Mucosa of rectum (tissue), 2 donors: ENCODE measurements around the gene WEE2.

Experiments used
- H3K27ac ChIP-seq, 2 donors: one replicate each; pipeline ENCODE4 v1.7.0; 2013; ENCODE audit warnings: inconsistent platforms in 2 of 2, low read depth in 2 of 2, low read length in 2 of 2
- H3K27me3 ChIP-seq, 2 donors: one replicate each; pipeline ENCODE4 v1.7.0; 2013; ENCODE audit warnings: low read length in 2 of 2; ENCODE audit not compliant: control insufficient read depth in 2 of 2, insufficient read depth in 2 of 2
- H3K36me3 ChIP-seq, 2 donors: one replicate each; pipeline ENCODE4 v1.7.0; 2013; ENCODE audit warnings: low read length in 2 of 2; ENCODE audit not compliant: control insufficient read depth in 2 of 2, insufficient read depth in 2 of 2
- H3K4me1 ChIP-seq, 2 donors: one replicate each; pipeline ENCODE4 v1.7.0; 2013; ENCODE audit warnings: low read length in 2 of 2, mild to moderate bottlenecking in 1 of 2; ENCODE audit not compliant: control insufficient read depth in 2 of 2, insufficient read depth in 2 of 2
- H3K4me3 ChIP-seq, 2 donors: one replicate each; pipeline ENCODE4 v1.7.0; 2013; ENCODE audit warnings: low read length in 2 of 2
- H3K9ac ChIP-seq, 2 donors: one replicate each; pipeline ENCODE4 v1.7.0; 2013; ENCODE audit warnings: low read length in 2 of 2, low read depth in 1 of 2, mild to moderate bottlenecking in 1 of 2
- H3K9me3 ChIP-seq, 2 donors: one replicate each; pipeline ENCODE4 v1.7.0; 2013; ENCODE audit warnings: low read length in 2 of 2; ENCODE audit not compliant: control insufficient read depth in 2 of 2
- donor health status: healthy.
- donor health status: Normal muscosa, but diverticular disease.

The WEE2 gene

DNA sequence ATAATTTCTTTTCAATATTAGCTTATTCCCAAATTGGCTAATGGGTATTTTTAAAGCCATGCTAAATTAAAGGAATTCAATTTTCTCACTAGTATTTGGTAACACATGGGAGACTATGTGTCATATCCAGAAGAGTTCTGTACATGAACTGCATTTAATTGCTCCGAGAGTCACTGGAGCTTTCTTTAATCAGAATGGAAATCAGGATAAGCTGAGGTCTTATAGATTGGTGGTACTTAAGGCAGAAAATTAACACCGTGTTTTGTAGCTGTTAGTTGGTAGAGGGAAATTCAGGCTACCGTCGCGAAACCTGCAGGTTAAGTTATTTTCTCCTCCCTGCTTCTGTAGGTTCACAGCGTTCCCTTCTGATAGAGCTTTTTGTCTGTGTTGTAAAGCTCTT, at the start of gene WEE2:
WEE2 (plus strand) TSS at position 3 of the 400 bp plus-strand sequence. CDS start 406 bp downstream, outside the sequence.
- Histone ChIP-seq H3K4me1 (peaks cover 11 to 15% of the 10 kb centered on the region in 2 donors), H3K27ac (no peak within 1 kb of the TSS), H3K9ac (no peak within 1 kb of the TSS), H3K36me3 (no peaks in the 10 kb centered on the region), H3K27me3 (no peaks in the 10 kb centered on the region), H3K9me3 (no peaks in the 10 kb centered on the region), H3K4me3 (no peak within 1 kb of the TSS)

DNA sequence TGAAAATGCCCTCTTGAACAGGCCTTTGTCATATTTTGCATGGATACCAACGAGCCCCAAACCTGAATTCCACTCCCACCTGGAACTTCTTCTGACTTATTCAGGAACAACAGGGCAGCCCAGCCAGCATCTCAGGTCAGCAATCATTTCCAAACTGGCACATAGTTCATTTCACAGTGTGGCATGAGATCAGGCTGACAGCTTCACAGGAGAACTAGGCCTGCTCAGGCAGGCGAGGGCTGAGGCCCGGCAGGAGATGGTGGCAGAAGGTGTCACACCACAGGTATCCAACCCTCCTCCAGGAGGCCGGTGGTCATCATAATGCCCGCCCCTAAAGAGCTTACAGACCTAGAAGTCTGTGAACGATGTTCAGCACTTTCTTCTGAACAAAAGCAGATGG, 48.7 kb upstream of the WEE2 start:
- no peaks in the 10 kb centered on the region for H3K27me3 ChIP-seq
- H3K4me1 ChIP-seq: peaks cover 10 to 23% of the 10 kb centered on the region in 2 donors
- H3K27ac ChIP-seq: no peak overlapping the region
- H3K9ac ChIP-seq: no peak overlapping the region
- H3K4me3 ChIP-seq: no peak overlapping the region
- peaks cover 12 to 31% of the 10 kb centered on the region in 2 donors for H3K36me3 ChIP-seq
- no peaks in the 10 kb centered on the region for H3K9me3 ChIP-seq

DNA sequence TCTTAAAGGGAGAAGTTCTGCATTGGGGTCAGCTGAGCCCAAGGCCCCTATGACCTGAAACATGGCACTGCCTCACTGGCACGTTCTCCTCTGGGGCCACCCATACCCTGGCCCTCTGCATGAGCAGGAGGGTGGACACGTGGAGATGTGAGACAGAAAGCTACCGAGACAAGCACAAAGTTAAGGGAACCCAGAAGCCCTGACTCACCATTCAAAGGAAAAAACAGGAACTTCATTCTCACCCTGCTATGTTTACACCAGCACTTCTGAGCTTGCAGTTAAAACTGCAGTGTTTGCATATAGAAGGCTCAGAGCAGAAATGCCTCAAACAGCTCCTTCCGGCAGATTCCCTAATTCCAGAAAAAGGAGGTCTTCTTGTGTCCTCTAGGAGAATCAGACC, 47.9 kb upstream of the WEE2 start:
- H3K9ac ChIP-seq: no peak overlapping the region
- H3K27me3 ChIP-seq: no peaks in the 10 kb centered on the region
- no peak overlapping the region for H3K4me3 ChIP-seq
- H3K27ac ChIP-seq: no peak overlapping the region
- H3K9me3 ChIP-seq: no peaks in the 10 kb centered on the region
- H3K36me3 ChIP-seq: peaks cover 16 to 34% of the 10 kb centered on the region in 2 donors
- peaks cover 17 to 25% of the 10 kb centered on the region in 2 donors for H3K4me1 ChIP-seq

DNA sequence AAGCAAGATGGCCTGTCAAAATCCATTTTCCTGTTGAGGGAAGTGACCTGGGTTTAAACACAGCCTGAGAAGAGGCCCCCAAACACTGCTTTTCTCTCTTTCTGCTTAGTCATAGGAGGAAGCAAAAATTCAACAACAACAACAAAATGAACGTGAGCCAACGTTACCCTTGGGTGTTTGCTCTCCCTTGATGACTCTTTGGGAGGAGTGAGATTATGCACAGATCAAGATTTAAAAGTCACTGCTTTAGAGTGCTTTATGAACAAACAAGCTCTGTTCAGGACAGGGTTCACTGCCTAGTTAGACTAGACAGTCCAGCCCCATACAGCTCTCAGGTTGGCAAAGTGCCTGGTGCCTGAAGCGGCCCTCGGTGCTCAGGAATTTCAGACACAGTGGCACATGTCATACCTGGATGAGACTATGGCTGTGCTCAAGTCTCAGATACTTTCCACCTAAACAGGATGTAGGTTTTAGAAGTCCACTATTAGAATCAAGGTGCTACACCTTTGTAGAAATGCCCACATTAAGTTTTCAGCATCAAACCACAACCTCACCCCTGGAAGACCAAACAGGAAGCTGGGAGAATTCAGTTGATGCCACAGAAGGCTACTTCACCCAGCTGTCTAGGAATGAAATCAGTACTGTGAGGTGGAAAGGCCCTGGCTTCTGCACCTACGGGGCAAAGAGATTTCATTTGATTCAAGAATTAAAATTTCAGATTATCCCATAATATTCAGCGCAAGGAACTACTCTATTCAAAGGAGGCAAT, 44.9 kb upstream of the WEE2 start:
- Histone ChIP-seq H3K36me3 (peaks cover 15 to 38% of the 10 kb centered on the region in 2 donors), H3K27me3 (no peaks in the 10 kb centered on the region), H3K4me3 (peak overlapping the region in 1 of 2 donors; percentile 31), H3K9ac (no peak overlapping the region), H3K9me3 (no peaks in the 10 kb centered on the region), H3K4me1 (peaks cover 17 to 25% of the 10 kb centered on the region in 2 donors), H3K27ac (peak overlapping the region; percentile 66 to 69)

DNA sequence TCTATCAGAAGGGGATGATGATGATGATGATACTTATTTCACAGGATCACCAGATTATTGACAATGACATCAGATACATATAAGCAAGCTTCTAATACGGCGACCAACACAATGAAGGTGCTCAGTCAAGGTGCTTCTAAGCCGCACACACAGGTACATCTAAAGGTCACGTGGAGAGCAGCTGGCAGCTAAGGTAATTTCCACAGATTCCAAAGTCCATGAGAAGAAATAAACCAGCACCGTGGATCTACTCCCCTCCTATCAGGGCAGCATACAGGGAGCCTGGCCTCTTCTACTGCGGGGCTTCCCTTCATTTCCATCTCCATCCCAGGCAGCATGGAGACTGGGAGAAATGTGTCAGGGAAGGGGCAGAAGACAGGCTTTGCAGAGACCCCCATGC, 43.7 kb upstream of the WEE2 start:
- H3K27me3 ChIP-seq: no peaks in the 10 kb centered on the region
- H3K36me3 ChIP-seq: peaks cover 10 to 32% of the 10 kb centered on the region in 2 donors
- H3K9ac ChIP-seq: no peak overlapping the region
- H3K9me3 ChIP-seq: no peaks in the 10 kb centered on the region
- H3K4me3 ChIP-seq: peak overlapping the region in 1 of 2 donors; percentile 31
- H3K27ac ChIP-seq: peak overlapping the region; percentile 66 to 69
- H3K4me1 ChIP-seq: peaks cover 17 to 25% of the 10 kb centered on the region in 2 donors

DNA sequence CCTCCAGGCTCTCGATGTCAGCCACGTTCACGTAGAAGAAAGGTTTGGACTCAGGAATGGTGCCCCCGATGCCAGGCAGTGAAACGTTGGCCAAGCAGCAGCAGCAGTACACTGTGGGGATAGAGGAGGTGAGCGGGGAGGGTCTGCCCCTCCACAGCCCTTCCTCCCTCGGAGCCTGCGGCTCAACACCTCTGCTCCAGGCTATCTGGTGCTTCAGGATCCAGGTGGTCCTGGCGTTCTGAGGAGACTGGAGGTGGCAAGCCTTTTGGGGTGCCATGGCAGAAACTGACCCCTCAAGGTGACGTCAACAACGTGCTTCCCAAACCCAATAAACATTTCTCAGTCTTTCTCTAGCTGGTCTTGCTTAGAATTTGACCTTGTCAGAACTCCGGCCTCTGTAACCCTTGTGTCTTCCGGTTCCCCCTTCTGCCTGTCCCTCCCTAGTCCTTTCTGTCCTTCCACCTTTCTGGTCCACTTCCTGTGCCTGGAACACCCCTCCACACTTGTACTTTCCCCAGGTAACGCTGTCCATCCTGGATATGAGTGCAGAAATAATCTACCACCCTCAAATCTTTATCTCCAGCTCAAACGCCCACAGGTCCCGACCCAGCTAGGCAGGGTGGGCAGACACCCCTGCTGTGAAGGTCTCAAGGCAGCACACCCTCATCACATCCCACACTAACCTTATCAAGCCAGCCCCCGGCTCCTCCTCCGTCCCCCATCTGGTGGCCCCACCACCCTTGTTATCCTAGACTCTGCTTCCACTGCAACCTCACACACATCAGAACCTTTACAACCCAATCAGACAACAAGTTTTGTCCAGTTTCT, 42.7 kb upstream of the WEE2 start:
- Histone ChIP-seq H3K27me3 (no peaks in the 10 kb centered on the region), H3K4me3 (no peak overlapping the region), H3K36me3 (peaks cover 10 to 28% of the 10 kb centered on the region in 2 donors), H3K4me1 (peaks cover 17 to 25% of the 10 kb centered on the region in 2 donors), H3K9me3 (no peaks in the 10 kb centered on the region), H3K27ac (peak overlapping the region in 1 of 2 donors; percentile 23), H3K9ac (no peak overlapping the region)

DNA sequence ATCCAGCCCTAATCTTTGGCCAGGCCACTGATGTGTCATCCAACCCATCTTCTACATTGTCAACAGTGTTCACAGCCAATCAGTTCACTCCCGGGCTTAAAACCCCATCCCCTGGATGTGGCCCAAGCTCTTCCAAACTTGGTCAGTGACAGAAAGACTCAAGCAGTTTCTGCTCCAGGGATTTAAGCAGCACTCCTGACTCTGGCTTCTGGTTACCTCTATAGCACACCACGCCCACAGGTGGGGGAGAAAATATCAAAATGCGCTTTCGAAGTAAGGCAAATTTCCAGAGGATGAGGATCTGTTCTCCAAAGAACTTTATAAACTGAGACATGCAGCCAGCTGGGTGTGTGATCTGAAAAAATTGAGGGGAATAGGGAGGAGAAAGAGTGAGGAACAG, 42.1 kb upstream of the WEE2 start:
- Histone ChIP-seq H3K9ac (no peak overlapping the region), H3K9me3 (no peaks in the 10 kb centered on the region), H3K27me3 (no peaks in the 10 kb centered on the region), H3K4me3 (no peak overlapping the region), H3K4me1 (peaks cover 17 to 25% of the 10 kb centered on the region in 2 donors), H3K27ac (no peak overlapping the region), H3K36me3 (peaks cover 14 to 30% of the 10 kb centered on the region in 2 donors)

DNA sequence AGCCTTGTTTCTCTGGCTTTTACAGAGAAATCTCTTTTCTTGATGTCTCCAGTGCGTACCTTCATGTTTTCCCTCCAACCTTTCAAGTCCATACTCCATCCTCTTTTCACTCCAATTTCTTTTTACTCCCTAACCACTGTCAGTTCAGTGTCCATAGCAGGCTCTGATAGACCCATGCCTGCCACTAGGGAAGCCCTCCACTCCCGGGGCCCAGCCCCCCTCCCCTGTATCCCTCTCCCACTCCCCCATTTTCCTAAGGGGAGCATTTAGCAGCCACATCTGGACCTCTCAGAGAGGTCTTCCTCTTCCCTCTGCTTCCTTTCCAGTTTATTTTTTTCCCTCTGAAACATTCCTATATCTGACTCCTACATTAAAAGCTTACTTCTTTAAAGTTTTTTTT, 39.3 kb upstream of the WEE2 start:
- no peak overlapping the region for H3K9ac ChIP-seq
- peaks cover 11 to 13% of the 10 kb centered on the region in 2 donors for H3K4me1 ChIP-seq
- no peaks in the 10 kb centered on the region for H3K27me3 ChIP-seq
- no peak overlapping the region for H3K27ac ChIP-seq
- no peak overlapping the region for H3K4me3 ChIP-seq
- no peaks in the 10 kb centered on the region for H3K9me3 ChIP-seq
- peaks cover 16 to 28% of the 10 kb centered on the region in 2 donors for H3K36me3 ChIP-seq

DNA sequence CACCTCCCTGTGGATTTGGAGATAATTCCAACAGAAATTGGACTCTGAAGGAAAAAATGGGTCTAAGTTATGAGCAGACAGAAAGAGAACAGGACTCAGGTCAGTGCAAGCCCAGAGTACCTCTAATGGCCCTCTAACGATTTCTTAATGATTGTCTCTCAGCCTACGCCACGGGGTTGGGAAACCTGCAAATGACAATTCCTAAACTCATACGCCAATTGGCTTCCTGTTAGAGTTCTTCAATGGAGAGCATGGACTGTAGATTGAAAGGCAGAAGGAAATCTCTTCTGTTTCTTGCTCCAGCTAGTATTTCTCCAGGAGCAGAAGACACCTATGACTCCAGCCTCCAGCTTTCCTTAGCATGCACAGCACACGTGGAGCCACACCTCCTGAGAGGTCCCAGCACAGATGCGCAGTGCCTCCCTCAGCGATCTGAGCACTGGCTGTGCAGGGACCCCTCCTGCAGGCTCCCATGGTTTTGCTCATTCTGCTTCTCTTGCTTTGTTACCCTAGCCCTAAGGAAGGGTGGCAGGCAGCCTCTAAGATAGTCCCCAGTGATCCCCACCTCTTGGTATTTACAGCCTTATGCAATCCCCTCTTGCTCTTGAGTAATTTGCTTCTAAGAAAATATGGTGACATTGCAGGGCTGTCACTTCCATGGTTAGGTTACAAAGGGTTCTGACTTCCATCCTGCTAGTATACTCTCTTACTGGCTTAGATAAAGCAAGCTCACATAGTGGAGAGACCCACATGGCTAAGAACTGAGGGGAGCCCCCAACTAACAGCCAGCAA, 36.3 kb upstream of the WEE2 start:
- no peak overlapping the region for H3K4me3 ChIP-seq
- H3K27me3 ChIP-seq: no peaks in the 10 kb centered on the region
- no peaks in the 10 kb centered on the region for H3K4me1 ChIP-seq

More for the DNA sequence above, 36.3 kb upstream of the WEE2 start:
- no peak overlapping the region for H3K9ac ChIP-seq
- H3K27ac ChIP-seq: no peak overlapping the region
- no peaks in the 10 kb centered on the region for H3K9me3 ChIP-seq
- H3K36me3 ChIP-seq: peaks cover 8 to 15% of the 10 kb centered on the region in 2 donors
